SK-N-SH treated with all-trans-retinoic acid at 6 μM for 48 hours (cell line): ENCODE measurements around the gene DRAP1.
"Not testable (repeated sequence)": the region's sequence is repeated elsewhere in the genome, so short reads cannot be mapped to it uniquely, and the experiment has no call there.

Experiments
- ATAC-seq: fragments of 200-7000 bp; cut with Tn5 transposase; 3 replicates; pipeline ENCODE4 v1.9.1; 2020; ENCODE audit warnings: mild to moderate bottlenecking, moderate library complexity
- ARNTL ChIP-seq: fragments of 450-650 bp; formaldehyde crosslinking; IDR thresholded peaks from 2 replicates; pipeline ENCODE4 v1.5.0; 2020; ENCODE audit warnings: low read depth, mild to moderate bottlenecking, moderate library complexity, borderline replicate concordance
- BACH2 ChIP-seq: fragments of 250-450 bp; sonication (Bioruptor Pico); IDR thresholded peaks from 2 replicates; pipeline ENCODE4 v1.9.0; 2021; ENCODE audit warnings: mild to moderate bottlenecking, borderline replicate concordance
- ESRRG ChIP-seq: fragments of 250-450 bp; sonication (Bioruptor Pico); IDR thresholded peaks from 2 replicates; pipeline ENCODE4 v1.6.1; 2021; ENCODE audit warnings: mild to moderate bottlenecking
- GLIS3 ChIP-seq: fragments of 250-450 bp; sonication (Bioruptor Pico); IDR thresholded peaks from 2 replicates; pipeline ENCODE4 v1.5.0; 2020; ENCODE audit warnings: mild to moderate bottlenecking, moderate library complexity
- ISL1 ChIP-seq: fragments of 250-450 bp; sonication (Bioruptor Pico); IDR thresholded peaks from 2 replicates; pipeline ENCODE4 v2.1.2; 2022; ENCODE audit warnings: mild to moderate bottlenecking, moderate library complexity
- PPARA ChIP-seq: fragments of 250-450 bp; sonication (Bioruptor Pico); IDR thresholded peaks from 2 replicates; pipeline ENCODE4 v1.5.0; 2020; ENCODE audit warnings: mild to moderate bottlenecking, borderline replicate concordance
- SNAI2 ChIP-seq: fragments of 250-450 bp; sonication (Bioruptor Pico); IDR thresholded peaks from 2 replicates; pipeline ENCODE4 v1.5.0; 2020; ENCODE audit warnings: mild to moderate bottlenecking, moderate library complexity
- TOX ChIP-seq: fragments of 250-450 bp; sonication (Bioruptor Pico); IDR thresholded peaks from 2 replicates; pipeline ENCODE4 v1.8.0; 2021; ENCODE audit warnings: mild to moderate bottlenecking, moderate library complexity, borderline replicate concordance
- ZC3H10 ChIP-seq: fragments of 250-450 bp; sonication (Bioruptor Pico); IDR thresholded peaks from 2 replicates; pipeline ENCODE4 v1.5.1; 2021; ENCODE audit warnings: mild to moderate bottlenecking, moderate library complexity
- ZFP30 ChIP-seq: fragments of 450-650 bp; formaldehyde crosslinking; IDR thresholded peaks from 2 replicates; pipeline ENCODE4 v1.5.0; 2022; ENCODE audit warnings: mild to moderate bottlenecking, moderate library complexity
- ZNF565 ChIP-seq: fragments of 450-650 bp; formaldehyde crosslinking; conservative IDR thresholded peaks from 2 replicates; pipeline ENCODE4 v1.5.0; 2020; ENCODE audit warnings: low read depth, mild to moderate bottlenecking, moderate library complexity
- ZNF70 ChIP-seq: fragments of 450-650 bp; formaldehyde crosslinking; IDR thresholded peaks from 2 replicates; pipeline ENCODE4 v1.5.0; 2020; ENCODE audit warnings: mild to moderate bottlenecking, moderate library complexity
- ZNF8 ChIP-seq: fragments of 450-650 bp; formaldehyde crosslinking; IDR thresholded peaks from 2 replicates; pipeline ENCODE4 v1.5.0; 2020; ENCODE audit warnings: mild to moderate bottlenecking, moderate library complexity
- TF ChIP-seq, protein P1 (sequence below): fragments of 250-450 bp; sonication (Bioruptor Pico); IDR thresholded peaks from 2 replicates; pipeline ENCODE4 v1.5.1; 2021; ENCODE audit warnings: mild to moderate bottlenecking, moderate library complexity
- TF ChIP-seq, protein P2 (sequence below): fragments of 250-450 bp; sonication (Bioruptor Pico); IDR thresholded peaks from 2 replicates; pipeline ENCODE4 v1.8.0; 2021; ENCODE audit warnings: low read depth, mild to moderate bottlenecking, moderate library complexity, borderline replicate concordance

Gene DRAP1

DNA sequence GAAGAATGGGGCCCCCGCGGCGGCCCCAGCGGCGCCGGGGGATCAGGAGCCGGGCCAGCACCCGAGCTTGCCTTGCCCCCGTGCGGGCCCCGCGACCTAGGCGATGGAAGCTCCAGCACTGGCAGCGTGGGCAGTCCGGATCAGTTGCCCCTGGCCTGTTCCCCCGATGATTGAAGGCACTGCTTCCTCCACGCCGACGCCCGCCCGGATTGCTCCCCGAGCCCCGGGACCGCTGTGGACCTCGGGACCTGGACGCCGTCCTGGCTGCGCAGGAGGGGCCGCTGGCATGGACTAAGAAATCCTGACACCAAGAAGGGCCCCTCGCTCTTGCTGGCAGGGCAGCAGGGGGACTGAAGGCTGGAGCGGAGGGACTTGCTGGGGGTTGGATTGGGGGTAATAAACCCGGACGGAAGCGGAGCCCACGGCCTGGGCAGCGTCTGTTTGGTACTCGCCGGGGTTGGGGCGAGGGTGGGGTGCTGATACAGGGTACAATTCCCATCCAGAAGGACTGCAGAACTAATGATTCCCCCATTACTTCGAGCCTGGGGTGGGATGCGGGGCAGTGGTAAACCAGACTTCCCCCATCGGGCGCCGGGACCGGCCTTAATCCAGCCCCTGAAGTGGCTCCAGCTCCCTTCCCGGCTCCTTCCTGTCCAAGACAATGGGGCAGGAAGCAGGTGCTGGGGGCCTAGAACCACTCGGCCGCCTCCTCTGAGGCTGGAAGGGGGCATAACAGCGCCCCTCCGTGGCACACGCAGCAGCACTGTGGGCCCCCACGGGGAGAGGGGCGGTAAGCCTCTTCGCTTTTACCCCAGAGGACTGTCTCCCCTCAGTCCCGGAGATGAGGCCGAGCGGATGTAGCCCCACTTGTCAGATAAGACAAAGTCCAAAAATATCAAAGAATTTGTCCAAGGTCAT lies 27.7 kb upstream of the DRAP1 start:
- peak; percentile 0; the same call in 1 of the 3 replicates for ATAC-seq
- TF ChIP-seq GLIS3 (no peak), SNAI2 (CRISPR knock-in tag) (no peak), ZC3H10 (CRISPR knock-in tag) (no peak)
- TF ChIP-seq, protein P1, sequence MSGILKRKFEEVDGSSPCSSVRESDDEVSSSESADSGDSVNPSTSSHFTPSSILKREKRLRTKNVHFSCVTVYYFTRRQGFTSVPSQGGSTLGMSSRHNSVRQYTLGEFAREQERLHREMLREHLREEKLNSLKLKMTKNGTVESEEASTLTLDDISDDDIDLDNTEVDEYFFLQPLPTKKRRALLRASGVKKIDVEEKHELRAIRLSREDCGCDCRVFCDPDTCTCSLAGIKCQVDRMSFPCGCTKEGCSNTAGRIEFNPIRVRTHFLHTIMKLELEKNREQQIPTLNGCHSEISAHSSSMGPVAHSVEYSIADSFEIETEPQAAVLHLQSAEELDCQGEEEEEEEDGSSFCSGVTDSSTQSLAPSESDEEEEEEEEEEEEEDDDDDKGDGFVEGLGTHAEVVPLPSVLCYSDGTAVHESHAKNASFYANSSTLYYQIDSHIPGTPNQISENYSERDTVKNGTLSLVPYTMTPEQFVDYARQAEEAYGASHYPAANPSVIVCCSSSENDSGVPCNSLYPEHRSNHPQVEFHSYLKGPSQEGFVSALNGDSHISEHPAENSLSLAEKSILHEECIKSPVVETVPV (CRISPR knock-in tag): no peak

DNA sequence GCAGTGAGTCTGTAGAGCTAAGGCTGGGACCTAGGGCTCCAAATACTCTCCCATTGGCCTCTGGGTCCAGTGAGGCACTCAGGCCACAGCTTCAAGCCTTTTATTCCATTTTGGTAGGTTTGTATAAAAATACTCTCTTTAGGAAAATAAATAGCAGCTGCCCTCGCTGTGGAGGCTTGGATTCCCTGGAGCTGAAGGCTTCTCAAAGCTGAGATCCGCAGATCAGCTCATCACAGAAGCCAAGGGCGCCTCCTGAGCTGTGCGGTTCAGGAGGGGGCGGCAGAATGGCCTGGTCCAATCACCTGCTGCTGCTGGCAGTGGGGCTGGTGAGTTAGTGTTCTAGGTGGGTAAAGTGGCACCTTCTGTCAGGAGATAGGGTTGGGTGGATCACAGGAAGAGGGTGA lies 27.1 kb upstream of the DRAP1 start:
- ATAC-seq: not testable (repeated sequence)

DNA sequence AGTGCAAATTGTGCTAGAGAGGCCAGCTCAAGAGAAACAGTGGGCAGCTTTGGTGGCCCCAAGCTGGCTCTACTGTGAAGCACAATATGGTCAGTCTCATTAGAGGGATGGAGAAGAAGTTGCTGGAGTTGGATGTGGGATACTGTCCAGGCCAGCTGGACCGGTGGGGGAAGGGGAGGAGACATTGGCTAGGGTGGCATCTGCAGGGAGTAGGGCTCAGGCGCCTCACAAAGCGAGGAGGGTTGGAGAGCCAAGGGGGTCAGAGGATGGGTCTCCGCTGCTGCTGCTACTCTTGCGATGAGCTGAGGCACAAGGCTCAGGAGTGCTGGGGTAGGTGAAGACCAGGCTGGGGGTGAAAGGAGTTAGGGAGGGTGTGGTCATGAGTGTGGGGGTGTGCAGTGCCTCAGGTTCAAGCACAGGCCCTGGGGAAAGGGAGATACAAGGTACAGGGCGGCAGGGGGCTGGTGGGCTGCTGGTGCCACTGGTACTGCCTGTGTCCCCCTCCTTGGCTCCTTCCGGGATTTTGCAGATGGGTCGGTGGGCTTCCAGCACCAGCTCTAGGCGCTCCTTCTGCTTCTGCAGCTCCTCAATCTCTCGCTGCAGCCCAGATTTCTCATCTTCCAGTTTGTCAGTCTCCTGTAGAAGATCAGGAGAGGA lies 26.4 kb upstream of the DRAP1 start:
- ATAC-seq: no peak

DNA sequence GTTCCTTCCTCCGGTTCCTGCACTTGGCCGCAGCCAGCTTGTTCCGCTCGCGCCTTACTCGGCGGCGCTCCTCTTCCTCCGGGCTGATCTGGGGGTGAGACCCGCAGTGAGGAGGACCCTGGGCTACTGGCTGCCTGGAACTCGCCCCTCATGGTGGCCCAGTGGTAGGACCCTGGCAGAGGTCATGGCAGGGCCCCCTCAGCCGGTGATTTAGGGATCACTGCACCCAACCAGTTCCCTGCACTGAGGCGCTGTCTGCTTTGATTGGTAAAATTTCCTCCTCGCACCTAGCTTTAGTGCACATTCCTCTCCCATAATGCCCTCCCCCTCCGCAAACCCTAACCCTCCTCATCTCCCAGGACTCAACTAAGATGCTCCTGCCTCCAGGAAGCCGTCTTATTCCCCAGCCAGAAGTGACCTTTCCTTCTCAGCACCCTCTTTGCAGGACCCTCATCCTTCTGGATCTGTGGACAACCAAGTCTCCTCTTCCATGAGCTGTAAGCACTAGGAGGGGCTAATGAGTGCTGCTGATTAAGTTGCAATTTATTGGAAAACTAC lies 25.1 kb upstream of the DRAP1 start:
- no peak for ATAC-seq
- no peak for TF ChIP-seq ESRRG
- TF ChIP-seq ZFP30 (CRISPR knock-in tag): no peak
- TF ChIP-seq, protein P2, sequence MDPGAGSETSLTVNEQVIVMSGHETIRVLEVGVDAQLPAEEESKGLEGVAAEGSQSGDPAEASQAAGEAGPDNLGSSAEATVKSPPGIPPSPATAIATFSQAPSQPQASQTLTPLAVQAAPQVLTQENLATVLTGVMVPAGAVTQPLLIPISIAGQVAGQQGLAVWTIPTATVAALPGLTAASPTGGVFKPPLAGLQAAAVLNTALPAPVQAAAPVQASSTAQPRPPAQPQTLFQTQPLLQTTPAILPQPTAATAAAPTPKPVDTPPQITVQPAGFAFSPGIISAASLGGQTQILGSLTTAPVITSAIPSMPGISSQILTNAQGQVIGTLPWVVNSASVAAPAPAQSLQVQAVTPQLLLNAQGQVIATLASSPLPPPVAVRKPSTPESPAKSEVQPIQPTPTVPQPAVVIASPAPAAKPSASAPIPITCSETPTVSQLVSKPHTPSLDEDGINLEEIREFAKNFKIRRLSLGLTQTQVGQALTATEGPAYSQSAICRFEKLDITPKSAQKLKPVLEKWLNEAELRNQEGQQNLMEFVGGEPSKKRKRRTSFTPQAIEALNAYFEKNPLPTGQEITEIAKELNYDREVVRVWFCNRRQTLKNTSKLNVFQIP: no peak
- TF ChIP-seq TOX (CRISPR knock-in tag): no peak

More for the DNA sequence above, 26.4 kb upstream of the DRAP1 start:
- no peak for TF ChIP-seq ZNF8
- no peak for TF ChIP-seq PPARA (CRISPR knock-in tag)
- TF ChIP-seq ZC3H10 (CRISPR knock-in tag): no peak
- TF ChIP-seq ZNF565 (CRISPR knock-in tag): no peak
- TF ChIP-seq ARNTL (CRISPR knock-in tag): no peak
- TF ChIP-seq, protein P2: no peak
- no peak for TF ChIP-seq ISL1 (CRISPR knock-in tag)
- TF ChIP-seq ZNF70 (CRISPR knock-in tag): no peak

DNA sequence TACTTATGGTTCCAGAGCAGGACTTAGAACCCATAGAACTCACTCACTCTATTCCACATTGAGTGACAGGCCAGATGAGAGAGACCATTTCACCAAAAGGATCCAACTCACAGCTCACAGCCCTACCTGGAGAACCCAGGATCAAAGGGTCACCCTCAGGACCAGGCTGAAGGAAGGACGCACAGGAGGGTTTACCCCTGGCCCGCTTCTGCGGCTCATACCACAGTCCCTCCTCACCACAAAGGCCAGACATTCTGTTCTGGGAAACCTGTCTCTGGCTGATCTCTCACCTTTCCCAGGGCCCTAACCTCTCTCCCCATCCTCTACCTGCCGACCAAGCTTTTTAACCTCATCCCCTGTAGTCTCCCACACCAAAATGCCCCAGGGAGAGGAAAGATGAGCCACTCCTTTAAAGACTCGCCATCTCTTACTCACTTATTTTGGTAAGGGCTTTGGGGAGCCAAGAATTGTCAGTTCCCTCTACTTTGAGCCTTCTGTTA lies 23.7 kb upstream of the DRAP1 start:
- TF ChIP-seq BACH2: no peak
- no peak for ATAC-seq

DNA sequence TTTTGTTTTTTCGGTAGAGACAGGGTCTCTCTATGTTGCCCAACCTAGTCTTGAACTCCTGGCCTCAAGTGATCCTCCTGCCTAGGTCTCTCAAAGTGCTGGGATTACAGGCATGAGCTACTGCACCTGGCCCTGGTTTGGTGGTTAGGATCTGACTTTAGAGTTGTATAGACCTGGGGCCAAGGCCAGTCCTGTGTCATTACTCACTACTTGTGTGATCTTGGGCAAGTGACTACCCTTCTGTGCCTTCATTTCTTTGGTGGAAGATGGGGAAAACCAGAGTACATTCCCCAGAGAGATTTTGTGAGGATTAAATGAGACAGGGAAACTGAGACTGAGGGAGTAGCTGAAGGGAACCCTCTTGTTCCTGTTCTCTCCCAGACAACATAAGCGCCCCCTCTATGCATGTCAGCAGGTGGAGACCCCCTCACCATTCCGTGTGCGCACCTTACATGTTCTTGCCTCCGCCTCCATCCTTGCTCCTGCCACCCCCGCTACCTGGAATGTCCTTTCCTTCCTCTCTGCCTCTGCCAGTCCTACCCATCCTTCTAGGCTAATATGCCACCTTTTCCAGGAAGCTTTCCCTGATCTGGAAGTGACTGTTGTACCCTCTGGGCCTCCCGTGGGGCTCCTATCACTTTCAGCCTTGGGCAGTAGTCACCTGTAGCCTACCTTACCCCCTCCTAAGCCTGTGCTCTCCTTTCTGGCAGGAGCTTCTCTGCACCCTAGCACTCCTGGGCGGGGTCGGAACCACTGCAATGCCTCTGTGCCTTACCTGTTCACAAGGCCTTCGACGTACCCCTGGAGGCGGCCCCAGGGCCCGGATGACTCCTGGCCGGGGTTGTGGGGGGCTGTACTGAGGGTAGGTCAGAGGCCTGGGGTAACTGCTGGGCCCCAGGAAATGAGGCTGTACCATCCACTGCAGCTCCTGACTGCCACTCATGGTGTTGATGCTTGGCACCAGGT lies 22.9 kb upstream of the DRAP1 start:
- no peak for ATAC-seq
- TF ChIP-seq BACH2 (no peak), ZNF565 (CRISPR knock-in tag) (no peak), GLIS3 (no peak), PPARA (CRISPR knock-in tag) (no peak)
